CD8-positive, alpha-beta memory T cell (primary cell): ENCODE results near the gene NPHP4. TPM values are rescaled to one million over a fixed set of nuclear protein-coding genes. Genes with fewer than 3 reads are reported as not detected.

ENCODE experiments used
- CTCF ChIA-PET: fragments of 350-600 bp; sonication (Branson Sonifier 250); formaldehyde crosslinking; loops from one replicate; lab custom pipeline; 2021; ENCODE audit warnings: antibody characterized with exemption; lab: Charles Lee
- POLR2A ChIA-PET: fragments of 350-600 bp; sonication (Branson Sonifier 250); formaldehyde crosslinking; loops from one replicate; lab custom pipeline; 2021; ENCODE audit warnings: antibody characterized with exemption; lab: Charles Lee
- DNase-seq, 5 donors: peaks; one replicate each; pipeline versions ENCODE4 v3.0.0 to v3.0.0-alpha.2; 2020 to 2022; ENCODE audit warnings: mixed read lengths in 1 of 5
- H3K27ac ChIP-seq: one replicate; pipeline ENCODE4 v1.7.0; 2013; ENCODE audit warnings: low read depth, mild to moderate bottlenecking, low read length, moderate library complexity
- H3K27me3 ChIP-seq: 2 replicates; pipeline ENCODE4 v1.7.0; 2013; ENCODE audit warnings: low read length, mild to moderate bottlenecking; ENCODE audit not compliant: insufficient read depth, poor library complexity, severe bottlenecking
- H3K36me3 ChIP-seq: 2 replicates; pipeline ENCODE4 v1.7.0; 2013; ENCODE audit warnings: mild to moderate bottlenecking, low read length, moderate library complexity; ENCODE audit not compliant: insufficient read depth
- H3K4me1 ChIP-seq: 2 replicates; pipeline ENCODE4 v1.7.0; 2013; ENCODE audit warnings: mild to moderate bottlenecking, low read length, moderate library complexity; ENCODE audit not compliant: insufficient read depth
- H3K4me3 ChIP-seq: 2 replicates; pipeline ENCODE4 v1.7.0; 2013; ENCODE audit warnings: mild to moderate bottlenecking, low read length
- H3K9me3 ChIP-seq: 2 replicates; pipeline ENCODE4 v1.7.0; 2013; ENCODE audit warnings: mild to moderate bottlenecking, low read length
- H3K27ac Mint-ChIP-seq, 8 donors: one replicate each; pipeline ENCODE4 v1.8.0; 2020 to 2021; ENCODE audit warnings: mixed read lengths in 8 of 8, mild to moderate bottlenecking in 6 of 8, inconsistent platforms in 3 of 8, moderate library complexity in 3 of 8
- H3K27me3 Mint-ChIP-seq, 2 donors: one replicate each; pipeline ENCODE4 v1.8.0; 2020 to 2021; ENCODE audit warnings: mixed read lengths in 2 of 2, mild to moderate bottlenecking in 1 of 2, moderate library complexity in 1 of 2
- H3K36me3 Mint-ChIP-seq, 3 donors: one replicate each; pipeline ENCODE4 v1.8.0; 2020 to 2021; ENCODE audit warnings: mixed read lengths in 3 of 3, inconsistent platforms in 1 of 3, mild to moderate bottlenecking in 1 of 3
- H3K4me1 Mint-ChIP-seq, 3 donors: one replicate each; pipeline ENCODE4 v1.8.0; 2020 to 2021; ENCODE audit warnings: mixed read lengths in 3 of 3, inconsistent platforms in 1 of 3, mild to moderate bottlenecking in 1 of 3
- H3K4me3 Mint-ChIP-seq, 7 donors: one replicate each; pipeline ENCODE4 v1.8.0; 2020 to 2021; ENCODE audit warnings: mixed read lengths in 7 of 7, mild to moderate bottlenecking in 6 of 7, moderate library complexity in 4 of 7, inconsistent platforms in 2 of 7
- H3K9me3 Mint-ChIP-seq, 5 donors: one replicate each; pipeline ENCODE4 v1.8.0; 2020 to 2022; ENCODE audit warnings: mixed read lengths in 5 of 5, mild to moderate bottlenecking in 3 of 5, moderate library complexity in 2 of 5, inconsistent platforms in 1 of 5
- polyA plus RNA-seq: library from polyadenylated mRNA; unstranded; fragments of 300-500 nt; fragmentation: Illumina TruSeq; gene quantifications from one replicate; pipeline ENCODE4 v1.2.3, GENCODE V29; 2021
- total RNA-seq, 2 experiments: library from RNA; stranded (reverse); gene quantifications; one replicate each; pipeline ENCODE4 v1.2.3, GENCODE V29; 2021

NPHP4 gene
- total and polyA plus RNA-seq, 3 experiments from 2014 or later = 1.2 to 11.5 (median 11.2) TPM

DNA sequence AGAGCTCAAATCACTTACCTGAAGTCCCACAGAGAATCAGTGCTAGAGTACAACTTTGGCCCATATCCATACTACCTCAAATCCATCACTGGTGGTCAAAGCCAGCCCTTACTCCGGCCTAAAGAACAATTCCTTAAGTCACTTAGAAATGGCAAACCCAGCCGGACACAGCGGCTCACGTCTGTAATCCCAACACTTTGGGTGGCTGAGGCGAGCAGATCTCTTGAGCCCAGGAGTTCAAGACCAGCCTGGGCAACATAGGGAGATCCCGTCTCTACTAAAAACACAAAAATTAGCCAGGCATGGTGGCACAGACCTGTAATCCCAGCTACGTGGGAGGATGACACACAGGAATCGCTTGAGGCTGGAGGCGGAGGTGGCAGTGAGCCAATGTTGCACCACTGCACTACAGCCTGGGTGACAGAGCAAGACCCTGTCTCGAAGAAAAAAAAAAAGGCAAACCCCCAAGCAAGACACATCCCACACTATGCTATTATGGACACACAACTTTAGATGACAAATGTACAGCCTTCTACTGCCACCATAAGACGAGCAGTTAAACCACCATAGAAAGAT lies 24.0 kb downstream of the NPHP4 start:
- no peak for DNase-seq
- ChIA-PET POLR2A (no interaction called here), CTCF (no interaction called here)
- H3K4me3 ChIP-seq = no peak overlapping the region
- peak overlapping the region in 1 of 8 donors; percentile 88 for H3K27ac Mint-ChIP-seq
- H3K9me3 Mint-ChIP-seq = no peaks in the 10 kb centered on the region
- no peaks in the 10 kb centered on the region for H3K4me1 Mint-ChIP-seq
- no peaks in the 10 kb centered on the region for H3K9me3 ChIP-seq
- H3K27me3 Mint-ChIP-seq = no peaks in the 10 kb centered on the region
- no peaks in the 10 kb centered on the region for H3K36me3 ChIP-seq
- peaks cover 0 to 28% (median 3%) of the 10 kb centered on the region in 3 donors for H3K36me3 Mint-ChIP-seq
- no peaks in the 10 kb centered on the region for H3K4me1 ChIP-seq
- no peaks in the 10 kb centered on the region for H3K27me3 ChIP-seq
- no peak overlapping the region for H3K4me3 Mint-ChIP-seq
- no peak overlapping the region for H3K27ac ChIP-seq

GRCh38 chr1:5967351-5968160 lies 24.7 kb downstream of the NPHP4 start:
- Histone ChIP-seq H3K9me3 (no peaks in the 10 kb centered on the region), H3K36me3 (no peaks in the 10 kb centered on the region), H3K27me3 (no peaks in the 10 kb centered on the region), H3K4me3 (no peak overlapping the region), H3K4me1 (no peaks in the 10 kb centered on the region), H3K27ac (no peak overlapping the region)
- Mint-ChIP-seq H3K4me3 (no peak overlapping the region), H3K27me3 (no peaks in the 10 kb centered on the region), H3K27ac (peak overlapping the region in 1 of 8 donors; percentile 88), H3K9me3 (no peaks in the 10 kb centered on the region), H3K36me3 (peaks cover 0 to 28% (median 3%) of the 10 kb centered on the region in 3 donors), H3K4me1 (no peaks in the 10 kb centered on the region)
- POLR2A ChIA-PET = no interaction called here
- no peak for DNase-seq
- CTCF ChIA-PET = interaction anchor here (1.3 kb wide), 1 partner anchor 14 kb away, joined by 3 read pairs; no protein-coding TSS in a partner anchor

DNA sequence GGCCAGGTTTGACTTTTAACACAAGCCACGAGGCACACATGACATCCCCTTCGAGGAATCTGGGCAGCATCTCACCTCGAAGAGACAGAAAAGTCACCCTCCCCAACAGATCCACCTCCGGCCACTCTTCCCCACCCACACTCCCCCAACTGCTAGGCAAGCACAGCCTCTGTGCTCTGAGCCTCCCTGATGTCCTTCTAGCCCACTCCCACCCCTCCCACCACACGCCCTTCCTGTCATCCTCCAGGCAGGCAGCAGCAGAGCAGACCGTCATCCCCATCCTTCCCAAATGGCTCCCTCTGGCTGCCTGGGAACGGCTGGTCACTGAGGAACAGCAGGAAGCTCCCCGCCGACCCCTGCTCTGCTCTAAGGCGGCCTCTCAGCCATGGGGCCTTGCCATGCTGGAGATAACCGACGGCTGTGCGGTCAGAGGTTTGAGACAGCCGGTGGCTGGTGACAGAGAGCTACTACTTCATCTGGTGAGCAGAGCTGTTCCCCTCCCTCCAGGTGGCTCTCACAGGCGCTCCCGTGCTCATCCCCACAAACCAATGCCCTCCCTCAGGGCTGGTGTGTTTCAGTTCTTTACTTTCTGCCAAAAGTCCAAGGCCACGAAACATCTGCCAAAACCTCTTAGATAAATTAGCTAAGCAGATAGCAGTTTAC lies 25.6 kb downstream of the NPHP4 start:
- Histone ChIP-seq H3K36me3 (no peaks in the 10 kb centered on the region), H3K27ac (no peak overlapping the region), H3K4me1 (no peaks in the 10 kb centered on the region), H3K9me3 (no peaks in the 10 kb centered on the region), H3K4me3 (no peak overlapping the region), H3K27me3 (no peaks in the 10 kb centered on the region)
- no peak for DNase-seq
- Mint-ChIP-seq H3K27me3 (no peaks in the 10 kb centered on the region), H3K36me3 (peaks cover 0 to 33% (median 5%) of the 10 kb centered on the region in 3 donors), H3K4me3 (no peak overlapping the region), H3K27ac (no peak overlapping the region), H3K9me3 (no peaks in the 10 kb centered on the region), H3K4me1 (no peaks in the 10 kb centered on the region)
- POLR2A ChIA-PET = no interaction called here
- CTCF ChIA-PET = interaction anchor here (1.3 kb wide), 1 partner anchor 13 kb away, joined by 3 read pairs; no protein-coding TSS in a partner anchor

DNA sequence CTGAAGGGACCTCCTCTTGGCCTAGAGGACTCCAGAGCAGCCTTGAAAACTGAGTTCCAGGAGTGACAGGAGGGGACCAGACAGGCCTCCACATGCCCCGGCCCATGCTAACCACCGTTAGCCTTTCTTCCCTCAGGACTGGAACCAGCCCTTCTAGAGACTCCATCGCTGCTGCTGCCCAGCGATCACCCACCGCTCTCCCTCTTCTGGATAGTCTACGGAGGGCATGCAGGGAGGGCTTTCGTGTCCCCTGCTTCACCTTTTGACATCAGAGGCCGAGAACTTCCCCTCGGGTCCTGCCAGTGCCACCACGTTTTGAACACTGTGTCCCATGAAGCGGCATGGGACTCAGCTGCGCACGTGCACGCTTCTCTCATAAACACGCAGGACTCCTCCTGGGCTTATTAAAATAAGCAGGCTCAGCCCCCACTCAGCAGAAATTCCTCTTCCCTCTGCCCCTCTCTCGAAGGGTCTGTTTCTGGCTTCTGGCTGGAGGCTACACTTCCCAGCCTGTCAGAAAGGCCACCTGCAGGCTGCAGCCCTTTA lies 26.6 kb downstream of the NPHP4 start:
- DNase-seq = no peak
- H3K4me1 ChIP-seq = no peaks in the 10 kb centered on the region
- ChIA-PET POLR2A (no interaction called here), CTCF (no interaction called here)
- Mint-ChIP-seq H3K27ac (peak overlapping the region in 1 of 8 donors; percentile 9), H3K4me3 (no peak overlapping the region), H3K9me3 (no peaks in the 10 kb centered on the region), H3K36me3 (peaks cover 0 to 41% (median 7%) of the 10 kb centered on the region in 3 donors), H3K27me3 (no peaks in the 10 kb centered on the region), H3K4me1 (no peaks in the 10 kb centered on the region)
- no peak overlapping the region for H3K4me3 ChIP-seq
- no peaks in the 10 kb centered on the region for H3K9me3 ChIP-seq
- no peaks in the 10 kb centered on the region for H3K36me3 ChIP-seq
- H3K27me3 ChIP-seq = no peaks in the 10 kb centered on the region
- H3K27ac ChIP-seq = no peak overlapping the region

GRCh38 chr1:5962265-5963105 lies 29.7 kb downstream of the NPHP4 start:
- CTCF ChIA-PET = no interaction called here
- no peak overlapping the region for H3K4me3 ChIP-seq
- Mint-ChIP-seq H3K9me3 (no peaks in the 10 kb centered on the region), H3K27me3 (no peaks in the 10 kb centered on the region), H3K27ac (no peak overlapping the region), H3K4me3 (no peak overlapping the region), H3K4me1 (peaks cover 0 to 4% (median 1%) of the 10 kb centered on the region in 3 donors), H3K36me3 (peaks cover 0 to 43% (median 13%) of the 10 kb centered on the region in 3 donors)
- no peaks in the 10 kb centered on the region for H3K4me1 ChIP-seq
- DNase-seq = no peak
- H3K36me3 ChIP-seq = no peaks in the 10 kb centered on the region
- no peaks in the 10 kb centered on the region for H3K27me3 ChIP-seq
- no peak overlapping the region for H3K27ac ChIP-seq
- no peaks in the 10 kb centered on the region for H3K9me3 ChIP-seq
- POLR2A ChIA-PET = no interaction called here

DNA sequence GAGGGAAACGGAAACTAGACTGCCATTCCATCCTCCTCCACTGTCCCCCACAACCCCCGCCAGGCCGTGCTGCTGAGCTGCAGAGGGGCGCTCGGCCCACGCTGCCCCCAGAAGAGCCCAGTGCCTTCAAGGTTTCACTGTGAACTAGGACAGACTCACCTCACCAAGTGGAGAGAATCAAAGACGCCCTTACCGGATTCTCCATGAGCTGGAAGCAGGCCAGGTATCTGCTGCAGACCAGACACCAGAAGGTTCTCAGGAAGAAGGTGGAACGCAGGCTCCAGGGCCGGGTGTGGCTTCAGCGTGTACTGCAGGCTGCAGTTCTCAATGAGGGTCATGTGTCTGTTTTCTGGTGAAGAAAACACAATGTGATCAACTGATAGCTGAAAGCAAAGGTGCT lies 30.6 kb downstream of the NPHP4 start:
- CTCF ChIA-PET = no interaction called here
- Mint-ChIP-seq H3K4me1 (peaks cover 0 to 4% (median 3%) of the 10 kb centered on the region in 3 donors), H3K4me3 (no peak overlapping the region), H3K36me3 (peaks cover 0 to 41% (median 14%) of the 10 kb centered on the region in 3 donors), H3K9me3 (no peaks in the 10 kb centered on the region), H3K27ac (no peak overlapping the region), H3K27me3 (no peaks in the 10 kb centered on the region)
- H3K36me3 ChIP-seq = no peaks in the 10 kb centered on the region
- no peak overlapping the region for H3K27ac ChIP-seq
- POLR2A ChIA-PET = no interaction called here
- no peaks in the 10 kb centered on the region for H3K9me3 ChIP-seq
- no peaks in the 10 kb centered on the region for H3K27me3 ChIP-seq
- no peak for DNase-seq
- no peak overlapping the region for H3K4me3 ChIP-seq
- no peaks in the 10 kb centered on the region for H3K4me1 ChIP-seq

DNA sequence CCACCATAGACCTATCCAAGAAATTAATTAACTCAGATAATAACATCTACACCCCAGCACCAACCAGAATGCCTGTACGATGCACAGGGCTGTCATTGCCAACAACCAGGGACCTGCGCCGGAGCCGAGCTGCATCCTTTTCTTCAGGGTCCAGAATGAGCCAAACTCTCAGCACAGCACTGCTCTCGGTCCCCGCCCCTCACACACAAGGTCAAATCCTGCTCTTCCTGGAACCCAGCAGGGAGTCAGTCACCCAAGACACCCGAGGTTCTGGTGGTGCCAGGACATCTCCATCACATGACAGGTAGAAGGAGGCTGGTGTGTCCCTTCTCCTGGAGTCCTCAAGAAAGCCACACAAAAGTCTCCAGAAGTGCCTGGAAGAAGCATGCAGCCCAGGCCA lies 31.9 kb downstream of the NPHP4 start:
- Mint-ChIP-seq H3K27ac (no peak overlapping the region), H3K4me1 (peaks cover 2 to 8% (median 7%) of the 10 kb centered on the region in 3 donors), H3K27me3 (no peaks in the 10 kb centered on the region), H3K4me3 (no peak overlapping the region), H3K9me3 (no peaks in the 10 kb centered on the region), H3K36me3 (peaks cover 0 to 35% (median 17%) of the 10 kb centered on the region in 3 donors)
- H3K36me3 ChIP-seq = no peaks in the 10 kb centered on the region
- ChIA-PET CTCF (no interaction called here), POLR2A (no interaction called here)
- H3K9me3 ChIP-seq = no peaks in the 10 kb centered on the region
- H3K27me3 ChIP-seq = no peaks in the 10 kb centered on the region
- DNase-seq = no peak
- H3K4me3 ChIP-seq = no peak overlapping the region
- no peak overlapping the region for H3K27ac ChIP-seq
- H3K4me1 ChIP-seq = no peaks in the 10 kb centered on the region
